Lower lobe of right lung (tissue), 2 donors: ENCODE data around the gene MANF. TPM values are rescaled to one million over a fixed set of nuclear protein-coding genes. Genes with fewer than 3 reads are reported as not detected.

Source experiments
- ATAC-seq, 2 donors: fragments of 200-7000 bp; cut with Tn5 transposase; one replicate each; pipeline ENCODE4 v1.9.1; 2020 to 2022; ENCODE audit warnings: mild to moderate bottlenecking in 2 of 2, moderate library complexity in 2 of 2
- DNase-seq: peaks from one replicate; pipeline ENCODE4 v3.0.0-alpha.2; 2020
- H3K27ac ChIP-seq: fragments of 200-600 bp; one replicate; pipeline ENCODE4 v1.8.0; 2022
- H3K27me3 ChIP-seq: fragments of 200-600 bp; one replicate; pipeline ENCODE4 v1.8.0; 2022; ENCODE audit warnings: low read depth
- H3K36me3 ChIP-seq: fragments of 200-600 bp; one replicate; pipeline ENCODE4 v1.8.0; 2022; ENCODE audit warnings: mild to moderate bottlenecking
- H3K4me1 ChIP-seq: fragments of 200-600 bp; one replicate; pipeline ENCODE4 v1.8.0; 2022
- H3K4me3 ChIP-seq: fragments of 200-600 bp; one replicate; pipeline ENCODE4 v1.8.0; 2022; ENCODE audit warnings: mild to moderate bottlenecking
- H3K9me3 ChIP-seq: fragments of 200-600 bp; one replicate; pipeline ENCODE4 v1.8.0; 2022
- CTCF ChIP-seq: fragments of 200-600 bp; IDR thresholded peaks from one replicate; pipeline ENCODE4 v1.8.0; 2022; ENCODE audit warnings: antibody characterized with exemption, mild to moderate bottlenecking
- intact Hi-C: fragments of 100-400 bp; cut with DNase I; formaldehyde crosslinking; loops from one replicate; pipeline ENCODE4 v1.11.0; 2022
- long read RNA-seq: library from polyadenylated mRNA; unstranded; transcript quantifications from one replicate; pipeline ENCODE4 v2.0.0, GENCODE V29; 2021
- total RNA-seq: library from RNA; stranded (reverse); fragmentation: NEBNext Ultra II Directional; extraction: Animal tissue kit (Norgen Biotek cat#: 25700); gene quantifications from one replicate; pipeline ENCODE4 v1.2.1, GENCODE V29; 2021
- donor health status: DM: no; HTN: yes; CAD: no; lungs with severe emphysema.

MANF gene
- total RNA-seq, result 59.8 TPM
- long read RNA-seq, transcript MANF-204 (4 exons, 1,153 nt), result major isoform, 17 of 17 reads
- long read RNA-seq, partial matches to known transcripts, result 0 of 17 reads
- long read RNA-seq, other reads (novel, unspliced or antisense), result 0 of 17 reads

- no peaks in the 10 kb centered on the region for H3K9me3 ChIP-seq
- H3K4me3 ChIP-seq, result peak within 1 kb of the TSS; percentile 76
- peak; percentile 99 for DNase-seq
- peaks cover 36% of the 10 kb centered on the region for H3K36me3 ChIP-seq
- H3K27ac ChIP-seq, result peak within 1 kb of the TSS; percentile 92
- intact Hi-C loops, result no loop called here
- peak; percentile 98 to 99 for ATAC-seq
- TF ChIP-seq CTCF, result no peak
- H3K27me3 ChIP-seq, result no peaks in the 10 kb centered on the region
- H3K4me1 ChIP-seq, result peaks cover 54% of the 10 kb centered on the region
These were observed at the start of gene MANF for GRCh38 chr3:51384726-51385473. Gene MANF, plus strand, starts transcription at chr3:51385291. Its CDS starts 52 bp downstream, at chr3:51385343.

GRCh38 chr3:51336261-51336660 lies 48.8 kb upstream of the MANF start:
- no peaks in the 10 kb centered on the region for H3K9me3 ChIP-seq
- ATAC-seq (no peak), DNase-seq (no peak)
- H3K4me1 ChIP-seq, result peaks cover 10% of the 10 kb centered on the region
- H3K27me3 ChIP-seq, result no peaks in the 10 kb centered on the region
- no peaks in the 10 kb centered on the region for H3K36me3 ChIP-seq
- no peak overlapping the region for H3K27ac ChIP-seq
- TF ChIP-seq CTCF, result no peak
- intact Hi-C loops, result no loop called here
- H3K4me3 ChIP-seq, result no peak overlapping the region

- Histone ChIP-seq H3K27me3 (no peaks in the 10 kb centered on the region), H3K36me3 (no peaks in the 10 kb centered on the region), H3K4me3 (no peak overlapping the region), H3K9me3 (no peaks in the 10 kb centered on the region), H3K4me1 (peaks cover 10% of the 10 kb centered on the region), H3K27ac (no peak overlapping the region)
- intact Hi-C loops, result no loop called here
- TF ChIP-seq CTCF, result no peak
- no peak for ATAC-seq
- no peak for DNase-seq
These were observed 47.4 kb upstream of the MANF start for GRCh38 chr3:51337666-51338065.

GRCh38 chr3:51338632-51339031 lies 46.5 kb upstream of the MANF start:
- no peak for ATAC-seq
- no peak for DNase-seq

More at GRCh38 chr3:51338632-51339031, 46.5 kb upstream of the MANF start:
- Histone ChIP-seq H3K4me1 (peaks cover 10% of the 10 kb centered on the region), H3K4me3 (no peak overlapping the region), H3K36me3 (no peaks in the 10 kb centered on the region), H3K27ac (no peak overlapping the region), H3K9me3 (no peaks in the 10 kb centered on the region), H3K27me3 (no peaks in the 10 kb centered on the region)
- TF ChIP-seq CTCF, result no peak
- intact Hi-C loops, result no loop called here
